Fibroblast of mammary gland (primary cell): ENCODE measurements around the gene ACP7.
"Not testable (repeated sequence)": the region's sequence is repeated elsewhere in the genome, so short reads cannot be mapped to it uniquely, and the experiment has no call there.

Experiments used
- DNase-seq: peaks from one replicate; pipeline ENCODE4 v3.0.0-alpha.2; 2010; ENCODE audit warnings: low read depth
- H3K4me3 ChIP-seq: 2 replicates; pipeline ENCODE4 v1.5.1; 2011; ENCODE audit warnings: low read depth, mild to moderate bottlenecking, low read length, moderate library complexity; ENCODE audit not compliant: control insufficient read depth
- CTCF ChIP-seq: conservative IDR thresholded peaks from 2 replicates; pipeline ENCODE4 v1.5.1; 2011; ENCODE audit warnings: low read depth, low read length, inconsistent platforms; ENCODE audit not compliant: control insufficient read depth, insufficient read depth

The ACP7 gene

GRCh38 chr19:39059302-39059701 is 24.9 kb upstream of the ACP7 start:
- H3K4me3 ChIP-seq, result no peak overlapping the region
- no peak for DNase-seq
- no peak for TF ChIP-seq CTCF

- no peak for DNase-seq
- no peak for TF ChIP-seq CTCF
- no peak overlapping the region for H3K4me3 ChIP-seq
Measured at GRCh38 chr19:39060171-39060570, 24.0 kb upstream of the ACP7 start.

- no peak overlapping the region for H3K4me3 ChIP-seq
- no peak for DNase-seq
- TF ChIP-seq CTCF, result no peak
Measured at GRCh38 chr19:39064405-39064804, 19.8 kb upstream of the ACP7 start.

- no peak overlapping the region for H3K4me3 ChIP-seq
- DNase-seq, result no peak
- TF ChIP-seq CTCF, result no peak
Measured at GRCh38 chr19:39065928-39066327, 18.2 kb upstream of the ACP7 start.

GRCh38 chr19:39067104-39067503 is 17.1 kb upstream of the ACP7 start:
- no peak for TF ChIP-seq CTCF
- no peak overlapping the region for H3K4me3 ChIP-seq
- DNase-seq, result no peak

- DNase-seq, H3K4me3 ChIP-seq: not testable (repeated sequence)
Measured at GRCh38 chr19:39068259-39068658, 15.9 kb upstream of the ACP7 start.

- no peak overlapping the region for H3K4me3 ChIP-seq
- TF ChIP-seq CTCF, result no peak
- DNase-seq, result peak; percentile 25
Measured at GRCh38 chr19:39070888-39071287, 13.3 kb upstream of the ACP7 start.
